Lung microvascular endothelial cell (primary cell): Measurements from ENCODE around the gene DSC1. TPM values are rescaled to one million over a fixed set of nuclear protein-coding genes. Genes with fewer than 3 reads are reported as not detected.

ENCODE experiments used
- DNase-seq, 2 donors: peaks; one replicate each; pipeline versions ENCODE4 v3.0.0 to v3.0.0-alpha.2; 2010; ENCODE audit warnings: low read depth in 2 of 2
- total RNA-seq: library from RNA; depleted of rRNA; stranded (reverse); fragments of >200 nt; gene quantifications from 2 replicates; pipeline ENCODE4 v1.2.1, GENCODE V29; 2014

Gene DSC1
- total RNA-seq, 1 donor from 2014 or later, result under 0.01 TPM

DNA sequence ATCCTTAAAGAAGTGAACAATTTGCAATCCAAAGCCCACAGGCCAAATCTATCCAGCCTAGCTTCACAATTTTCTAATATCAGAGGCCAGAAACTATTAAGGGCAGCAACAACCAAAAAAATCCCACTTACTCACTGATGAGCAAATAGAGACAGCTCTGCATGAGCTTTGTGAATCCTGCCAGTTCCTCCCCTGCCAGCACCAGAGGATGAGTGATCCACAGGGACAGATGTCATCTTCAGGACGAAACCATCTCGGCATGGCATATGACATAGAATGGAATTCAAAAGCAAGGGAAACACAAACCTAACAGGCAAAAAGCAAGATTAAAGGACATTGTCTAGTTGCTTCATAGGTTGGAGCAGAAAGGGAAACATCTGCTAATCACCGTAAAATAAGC lies 58.2 kb downstream of the DSC1 start:
- no peak for DNase-seq

- no peak for DNase-seq
These were observed 59.2 kb downstream of the DSC1 start for GRCh38 chr18:31103423-31103822.

DNA sequence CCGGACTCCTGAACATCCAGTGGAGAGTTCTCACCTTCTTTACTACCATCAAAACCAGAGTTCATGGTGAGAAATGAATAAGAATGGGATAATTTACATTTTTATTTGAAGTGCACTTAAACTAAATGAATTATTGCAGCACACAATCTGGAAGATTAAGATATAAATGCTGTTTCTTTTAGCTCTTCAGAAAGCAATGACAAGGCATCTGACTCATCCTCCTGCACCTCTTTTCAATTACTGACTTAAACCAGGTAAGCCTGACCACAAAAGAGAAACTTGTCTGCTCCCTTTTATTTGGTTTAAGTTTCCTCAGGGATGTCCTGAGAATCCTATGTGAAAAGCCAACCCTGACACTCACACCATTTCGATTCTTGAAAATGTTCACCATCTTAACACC lies 59.7 kb downstream of the DSC1 start:
- DNase-seq, result no peak

- DNase-seq, result no peak
These were observed 60.5 kb downstream of the DSC1 start, which contains the start of gene DSC2 for GRCh38 chr18:31102025-31102684. TSS of gene DSC2 (minus strand) at chr18:31102421. CDS start at chr18:31101971, 450 bp downstream.

GRCh38 chr18:31101183-31102024 lies 61.3 kb downstream of the DSC1 start:
- DNase-seq, result peak in 1 of 2 donors; percentile 19

GRCh38 chr18:31100436-31101182 lies 62.0 kb downstream of the DSC1 start:
- no peak for DNase-seq

DNA sequence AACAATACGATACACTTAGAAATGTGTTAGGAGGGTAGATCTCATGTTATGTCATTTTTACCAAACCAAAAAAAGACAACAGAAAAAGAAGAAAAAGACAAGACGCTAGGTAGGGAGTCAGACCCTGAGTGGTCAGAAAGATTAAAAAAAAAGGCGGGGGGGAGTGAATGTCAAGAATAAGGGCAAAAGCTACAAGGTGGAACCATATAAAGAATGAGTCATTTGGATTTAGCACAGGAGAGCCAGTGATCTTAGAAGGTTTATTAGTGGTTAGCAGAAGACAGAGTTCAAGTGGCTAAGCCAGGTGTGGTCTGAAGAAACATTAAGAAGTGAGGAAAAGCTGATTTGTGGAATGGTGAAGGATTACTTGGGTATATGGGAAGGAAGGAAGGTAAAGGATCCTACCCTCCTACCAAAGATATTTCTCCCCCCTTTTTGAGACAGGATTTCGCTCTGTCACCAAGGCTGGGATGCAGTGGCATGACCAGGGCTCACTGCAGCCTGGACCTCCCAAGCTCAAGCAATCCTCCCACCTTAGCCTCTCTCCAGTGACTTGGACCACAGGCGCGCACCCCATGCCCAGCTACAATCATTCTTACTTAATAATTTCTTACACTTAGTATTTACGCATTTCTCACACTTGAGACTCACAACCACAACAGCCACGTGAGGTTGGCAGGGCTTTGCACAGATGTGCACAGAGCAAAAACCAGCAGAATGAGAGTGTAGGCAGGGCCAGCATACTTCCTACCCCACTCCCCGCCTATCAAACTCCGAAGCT lies 63.0 kb downstream of the DSC1 start:
- DNase-seq, result no peak

DNA sequence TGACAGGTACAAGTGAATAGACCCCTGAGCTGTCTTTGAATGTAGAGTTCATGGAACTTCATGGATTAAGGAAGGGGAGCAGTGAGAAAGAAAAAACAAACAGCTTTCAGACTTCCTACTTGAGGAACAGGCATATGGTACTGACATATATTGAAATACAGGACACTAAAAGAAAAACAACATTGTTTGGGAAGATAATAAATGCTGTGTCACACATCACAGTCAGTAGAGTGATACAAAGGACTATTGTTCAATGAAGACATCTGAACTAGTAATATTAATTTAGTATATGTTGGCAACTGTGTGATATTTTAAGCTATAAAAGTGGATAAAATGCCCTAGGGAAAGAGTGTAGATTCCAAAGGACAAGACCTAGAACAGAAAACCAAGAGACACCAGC lies 63.8 kb downstream of the DSC1 start:
- DNase-seq, result no peak

GRCh38 chr18:31097666-31098065 lies 65.0 kb downstream of the DSC1 start:
- DNase-seq, result no peak

DNA sequence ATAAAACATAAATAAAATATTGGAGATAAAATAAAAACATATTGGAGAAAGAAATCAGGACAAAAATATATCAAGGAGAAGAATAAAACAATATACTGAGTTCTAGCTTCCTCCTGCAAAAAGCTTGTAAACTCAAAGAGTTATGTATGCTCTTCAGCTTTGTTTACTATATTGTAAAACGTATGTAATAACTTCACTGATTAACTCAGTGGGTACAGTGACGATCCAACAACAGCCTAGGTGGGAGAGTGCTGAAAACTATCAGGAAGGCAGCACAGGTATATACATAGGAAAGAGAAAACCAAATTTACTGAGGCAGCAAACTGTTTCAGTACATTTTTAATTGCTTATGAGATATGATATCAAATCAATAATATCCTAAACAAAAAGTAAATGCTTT lies 68.8 kb downstream of the DSC1 start:
- DNase-seq, result no peak

DNA sequence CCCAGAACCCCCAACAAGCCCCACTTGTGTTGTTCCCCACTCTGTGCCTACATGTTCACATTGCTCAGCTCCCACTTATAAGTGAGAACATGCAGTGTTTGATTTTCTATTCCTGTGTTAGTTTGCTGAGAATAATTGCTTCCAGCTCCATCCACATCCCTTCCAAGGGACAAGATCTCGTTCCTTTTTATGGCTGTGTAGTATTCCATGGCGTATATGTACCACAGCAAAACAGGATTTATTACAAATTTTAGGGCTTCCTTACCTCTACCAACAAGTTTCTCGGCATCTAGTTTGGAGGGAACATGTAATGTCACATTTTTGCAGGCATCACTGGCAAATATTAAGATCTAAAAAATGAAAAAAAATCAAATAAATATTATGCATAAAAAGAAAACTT lies 69.4 kb downstream of the DSC1 start:
- DNase-seq, result no peak

DNA sequence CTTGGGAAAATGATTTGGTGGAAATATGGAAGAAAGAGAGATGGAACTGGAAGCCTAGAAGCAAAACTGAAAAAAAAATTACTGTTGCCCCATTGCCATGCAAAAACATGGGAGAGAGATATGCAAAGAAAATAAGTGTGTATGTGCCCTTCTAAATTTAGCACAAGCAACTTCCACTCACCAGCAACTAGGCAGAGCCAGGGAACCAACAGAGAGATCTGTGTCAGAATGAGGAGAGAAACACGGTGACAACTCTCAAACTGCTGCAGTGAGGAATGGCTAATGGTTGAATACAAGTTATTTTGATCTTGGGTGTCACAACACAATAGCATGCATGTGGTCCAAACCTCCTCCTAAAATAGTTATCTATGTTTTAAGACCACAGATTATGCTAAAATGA lies 71.3 kb downstream of the DSC1 start:
- DNase-seq, result no peak

DNA sequence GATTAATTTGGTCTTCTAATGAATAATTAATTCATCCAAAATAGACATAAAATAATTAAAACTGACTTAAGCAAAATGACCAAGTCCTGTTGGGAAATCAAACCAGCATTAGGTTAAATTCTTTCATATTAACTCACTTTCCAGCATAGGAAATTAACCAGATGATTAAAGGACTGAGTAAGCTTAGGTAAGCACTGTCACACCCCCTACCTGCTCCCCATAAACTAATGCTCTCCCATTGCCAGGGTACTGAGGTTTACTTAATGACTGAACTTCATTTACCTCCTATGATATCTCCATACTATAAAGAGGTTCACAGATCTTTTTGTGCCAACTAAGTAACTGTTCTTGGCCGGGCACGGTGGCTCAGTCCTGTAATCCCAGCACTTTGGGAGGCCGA lies 74.1 kb downstream of the DSC1 start:
- DNase-seq, result no peak

DNA sequence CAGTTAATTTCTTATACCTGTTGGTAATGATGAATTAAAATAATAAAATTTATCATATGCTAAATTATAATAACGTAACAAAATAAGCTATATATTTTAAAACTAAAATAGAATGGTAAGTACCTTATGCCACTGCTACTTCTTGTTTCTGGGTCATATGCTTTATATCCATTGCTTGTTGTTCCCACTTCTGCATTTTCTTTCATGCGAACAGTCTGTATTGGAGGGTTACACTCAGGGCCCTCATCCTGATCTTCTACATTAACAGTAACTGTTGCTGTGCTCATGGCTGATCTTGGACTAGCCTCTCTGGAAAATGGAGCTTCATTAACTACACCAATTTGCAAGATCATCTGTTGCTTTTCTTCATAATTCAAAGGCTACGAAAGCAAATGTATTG lies 82.7 kb downstream of the DSC1 start:
- DNase-seq, result no peak

Other genes starting within 250 kb of the DSC1 start
- under 0.01 and 0.22 TPM in 2 replicates for gene DSC3, start 120.1 kb downstream of the DSC1 start, total RNA-seq
- under 0.01 TPM in 2 replicates for gene DSC2, start 60.4 kb downstream of the DSC1 start, total RNA-seq
- not detected in 2 replicates for gene DSG1, start 155.3 kb upstream of the DSC1 start, total RNA-seq
- not detected in 2 replicates for gene DSG4, start 213.9 kb upstream of the DSC1 start, total RNA-seq